GM12878 (cell line): Measurements from ENCODE around the gene CATSPERD. TPM values are rescaled to one million over a fixed set of nuclear protein-coding genes. Genes with fewer than 3 reads are reported as not detected.

Experiments used
- CHD2 ChIP-seq: IDR thresholded peaks from 2 replicates; pipeline ENCODE4 v1.6.1; 2011; ENCODE audit warnings: low read depth, low read length, improper control_type of control experiment, borderline replicate concordance
- GATAD2B ChIP-seq: fragments of 450-650 bp; conservative IDR thresholded peaks from 2 replicates; pipeline ENCODE4 v1.6.1; 2017; ENCODE audit warnings: low read depth, mild to moderate bottlenecking, moderate library complexity
- IRF5 ChIP-seq: fragments of 450-650 bp; IDR thresholded peaks from 2 replicates; pipeline ENCODE4 v1.6.1; 2017; ENCODE audit warnings: borderline replicate concordance
- JUNB ChIP-seq: IDR thresholded peaks from 2 replicates; pipeline ENCODE4 v1.6.1; 2016; ENCODE audit warnings: antibody characterized with exemption, mild to moderate bottlenecking
- KDM1A ChIP-seq: fragments of 200-600 bp; sonication (generic); IDR thresholded peaks from 2 replicates; pipeline ENCODE4 v1.6.1; 2016; ENCODE audit warnings: borderline replicate concordance
- LARP7 ChIP-seq: fragments of 450-650 bp; IDR thresholded peaks from 2 replicates; pipeline ENCODE4 v1.6.1; 2017; ENCODE audit warnings: mild to moderate bottlenecking
- MEF2B ChIP-seq: fragments of 450-650 bp; IDR thresholded peaks from 2 replicates; pipeline ENCODE4 v1.6.1; 2018; ENCODE audit warnings: mild to moderate bottlenecking, moderate library complexity; ENCODE audit not compliant: partially characterized antibody, poor library complexity, severe bottlenecking
- MLLT1 ChIP-seq: fragments of 450-650 bp; IDR thresholded peaks from 2 replicates; pipeline ENCODE4 v1.6.1; 2016; ENCODE audit warnings: mild to moderate bottlenecking
- NR2F1 ChIP-seq: fragments of 450-650 bp; conservative IDR thresholded peaks from 2 replicates; pipeline ENCODE4 v1.6.1; 2017; ENCODE audit warnings: mild to moderate bottlenecking
- NRF1 ChIP-seq: conservative IDR thresholded peaks from 2 replicates; pipeline ENCODE4 v1.6.1; 2011; ENCODE audit warnings: mild to moderate bottlenecking, low read depth, low read length, improper control_type of control experiment
- PBX3 ChIP-seq: IDR thresholded peaks from 2 replicates; pipeline ENCODE4 v1.6.1; 2011; ENCODE audit warnings: mild to moderate bottlenecking, low read depth, low read length, moderate library complexity; ENCODE audit not compliant: insufficient replicate concordance
- PML ChIP-seq: IDR thresholded peaks from 2 replicates; pipeline ENCODE4 v1.6.1; 2012; ENCODE audit warnings: low read length, inconsistent platforms
- POLR2A ChIP-seq: IDR thresholded peaks from 2 replicates; pipeline ENCODE4 v1.6.1; 2011; ENCODE audit warnings: low read depth, mild to moderate bottlenecking, low read length
- POLR2AphosphoS2 ChIP-seq: IDR thresholded peaks from 2 replicates; pipeline ENCODE4 v1.6.1; 2011; ENCODE audit warnings: low read depth, mild to moderate bottlenecking, low read length, improper control_type of control experiment, moderate library complexity
- RBBP5 ChIP-seq: fragments of 200-600 bp; sonication (generic); conservative IDR thresholded peaks from 2 replicates; pipeline ENCODE4 v1.6.1; 2016
- RCOR1 ChIP-seq: conservative IDR thresholded peaks from 2 replicates; pipeline ENCODE4 v1.6.1; 2012; ENCODE audit warnings: low read depth, low read length, improper control_type of control experiment
- SMAD1 ChIP-seq: fragments of 450-650 bp; IDR thresholded peaks from 2 replicates; pipeline ENCODE4 v1.6.1; 2018; ENCODE audit warnings: mild to moderate bottlenecking, low read depth; ENCODE audit not compliant: partially characterized antibody
- SMAD5 ChIP-seq: IDR thresholded peaks from 2 replicates; pipeline ENCODE4 v1.6.1; 2016; ENCODE audit warnings: antibody characterized with exemption, low read depth
- SP1 ChIP-seq: IDR thresholded peaks from one replicate; pipeline ENCODE4 v1.6.1; 2011; ENCODE audit warnings: low read depth, low read length
- TCF3 ChIP-seq: IDR thresholded peaks from 2 replicates; pipeline ENCODE4 v1.6.1; 2012; ENCODE audit warnings: low read depth, mild to moderate bottlenecking, low read length, borderline replicate concordance; ENCODE audit not compliant: insufficient read depth
- ZBTB40 ChIP-seq: fragments of 450-650 bp; IDR thresholded peaks from 2 replicates; pipeline ENCODE4 v1.6.1; 2016; ENCODE audit warnings: mild to moderate bottlenecking, moderate library complexity, borderline replicate concordance
- ZNF207 ChIP-seq: fragments of 450-650 bp; IDR thresholded peaks from 2 replicates; pipeline ENCODE4 v1.6.1; 2014; ENCODE audit warnings: antibody characterized with exemption, mild to moderate bottlenecking, borderline replicate concordance
- polyA plus RNA-seq, 11 experiments: library from polyadenylated mRNA; depleted of rRNA in 4 of 11; unstranded in 6 of 11; stranded (reverse) in 5 of 11; fragments of >200 nt; fragmentation: Nextera tagmentation in 4 of 11; fragmentation: Illumina TruSeq in 1 of 11; extraction: Ambion mirVana in 4 of 11; extraction: Trizol in 1 of 11; gene quantifications; 1 replicate in 1 of 11; 2 replicates in 10 of 11; pipeline versions ENCODE4 v1.2.1 to v1.2.3, GENCODE V29; 2011 to 2016; ENCODE audit warnings: inconsistent platforms in 2 of 11, missing spikeins in 2 of 11, low read depth in 1 of 11
- total RNA-seq, 4 experiments: library from RNA; depleted of rRNA in 3 of 4; stranded (reverse); fragments of >200 nt in 3 of 4; fragmentation: Illumina TruSeq in 1 of 4; extraction: Trizol in 1 of 4; gene quantifications; 2 replicates each; pipeline versions ENCODE4 v1.2.1 to v1.2.3, GENCODE V29; 2013 to 2021

Gene CATSPERD
- total and polyA plus RNA-seq, 10 of the 15 experiments (the other 5 are each of a cell fraction or from before 2014, with no cell fraction given) = 0.02 to 0.38 (median 0.11) TPM; not detected in 5

GRCh38 chr19:5827891-5828660 lies 107.6 kb downstream of the CATSPERD start (continued):
- peak; percentile 4 for TF ChIP-seq PBX3
- TF ChIP-seq RBBP5 = no peak
- peak; percentile 72; the same call in 1 of the 2 replicates for TF ChIP-seq TCF3
- no peak for TF ChIP-seq MLLT1
- TF ChIP-seq CHD2 = peak; percentile 96
- peak; percentile 44; the same call in 1 of the 2 replicates for TF ChIP-seq LARP7
- TF ChIP-seq JUNB = peak; percentile 33
- peak; percentile 29; the same call in 1 of the 2 replicates for TF ChIP-seq ZBTB40
- TF ChIP-seq MEF2B = no peak
- peak; percentile 31 for TF ChIP-seq NRF1
- peak; percentile 72; the same call in 1 of the 2 replicates for TF ChIP-seq POLR2AphosphoS2
- peak; percentile 20; the same call in 1 of the 2 replicates for TF ChIP-seq NR2F1
- no peak for TF ChIP-seq IRF5
- TF ChIP-seq RCOR1 = 0 out of 2 replicates have a peak, but pooled peaks have one; percentile 72
- no peak for TF ChIP-seq KDM1A
- TF ChIP-seq PML = peak; percentile 91; the same call in 1 of the 2 replicates
- peak; percentile 99 for TF ChIP-seq POLR2A
- 0 out of 2 replicates have a peak, but pooled peaks have one; percentile 32 for TF ChIP-seq GATAD2B
- peak; percentile 6 for TF ChIP-seq SP1
- TF ChIP-seq SMAD1 = no peak
- peak; percentile 71; the same call in 1 of the 2 replicates for TF ChIP-seq ZNF207
- TF ChIP-seq SMAD5 = peak; percentile 93
